OCI-LY3 (cell line): ENCODE data around the gene FKTN.

ENCODE experiments used
- H2AFZ ChIP-seq: fragments of 200-600, 300-600 bp; shearing (Covaris generic); 2 replicates; pipeline ENCODE4 v1.6.0; 2014; ENCODE audit warnings: antibody characterized with exemption, low read depth, low read length
- H3K27ac ChIP-seq: fragments of 200-600, 300-600 bp; sonication (generic); 2 replicates; pipeline ENCODE4 v1.5.1; 2014; ENCODE audit warnings: mild to moderate bottlenecking, low read length, moderate library complexity, mixed read lengths
- H3K27me3 ChIP-seq: fragments of 200-600, 300-600 bp; sonication (generic); 2 replicates; pipeline ENCODE4 v1.6.1; 2014; ENCODE audit warnings: low read depth, low read length, mixed read lengths
- H3K36me3 ChIP-seq: fragments of 200-600, 300-600 bp; sonication (generic); replicated peaks from 2 replicates; pipeline ENCODE3; 2014; ENCODE audit warnings: low read depth, low read length, mixed read lengths
- H3K4me1 ChIP-seq: fragments of 300-600, 200-600 bp; sonication (generic); 2 replicates; pipeline ENCODE4 v1.6.1; 2014; ENCODE audit warnings: low read length, mixed read lengths
- H3K4me2 ChIP-seq: fragments of 200-600, 300-600 bp; sonication (generic); 2 replicates; pipeline ENCODE4 v1.6.1; 2014; ENCODE audit warnings: low read length, mixed read lengths
- H3K4me3 ChIP-seq: fragments of 300-600, 200-600 bp; sonication (generic); 2 replicates; pipeline ENCODE4 v1.5.1; 2014; ENCODE audit warnings: antibody characterized with exemption, mild to moderate bottlenecking, low read length, moderate library complexity
- H3K79me2 ChIP-seq: fragments of 300-600, 200-600 bp; shearing (Covaris generic); 2 replicates; pipeline ENCODE4 v1.6.1; 2014; ENCODE audit warnings: mild to moderate bottlenecking, low read length, mixed read lengths
- H3K9ac ChIP-seq: fragments of 300-600, 200-600 bp; shearing (Covaris generic); 2 replicates; pipeline ENCODE4 v1.6.0; 2014; ENCODE audit warnings: mild to moderate bottlenecking, low read length, moderate library complexity
- H3K9me3 ChIP-seq: fragments of 200-600, 300-600 bp; shearing (Covaris generic); 2 replicates; pipeline ENCODE4 v1.6.1; 2014; ENCODE audit warnings: low read length, mixed read lengths; ENCODE audit not compliant: insufficient read depth
- H4K20me1 ChIP-seq: fragments of 200-600, 300-600 bp; sonication (generic); 2 replicates; pipeline ENCODE4 v1.6.1; 2016; ENCODE audit warnings: low read length, mixed read lengths; ENCODE audit not compliant: insufficient read depth
- EZH2phosphoT487 ChIP-seq: fragments of 200-600 bp; shearing (Covaris generic); IDR thresholded peaks from 2 replicates; pipeline ENCODE4 v1.6.1; 2018; ENCODE audit warnings: antibody characterized with exemption, mixed run types, low read depth
- TF ChIP-seq, protein P1 (sequence below): fragments of 200-600, 300-600 bp; sonication (generic); IDR thresholded peaks from 2 replicates; pipeline ENCODE4 v1.5.1; 2014; ENCODE audit warnings: antibody characterized with exemption, low read length, low read depth

Gene FKTN

DNA sequence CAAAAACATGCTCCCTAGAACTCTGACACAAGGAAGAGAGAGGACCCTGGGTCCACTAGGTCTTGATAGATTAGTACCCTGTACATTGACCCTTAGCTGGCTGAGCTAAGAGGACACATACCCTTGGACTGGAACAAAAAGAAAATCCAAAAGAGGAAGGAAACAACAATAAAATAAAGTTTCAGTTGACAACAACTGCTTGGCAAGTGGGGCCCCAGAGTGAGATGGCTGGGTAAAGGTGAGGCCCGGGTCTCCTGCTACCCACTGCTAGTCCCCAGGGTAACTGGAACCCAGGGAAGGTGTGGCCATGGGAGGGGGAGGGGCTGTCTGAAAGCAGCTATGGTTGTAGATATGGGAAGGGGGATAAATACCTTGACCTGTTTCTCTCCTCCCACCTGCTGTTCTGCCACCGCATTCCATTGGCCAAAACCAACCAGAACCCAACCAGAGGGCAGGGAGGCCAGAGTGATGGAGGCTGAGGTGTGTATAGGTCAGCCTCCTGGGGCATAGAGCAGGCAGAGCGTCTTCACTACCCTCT, 116.0 kb downstream of the FKTN start:
- Histone ChIP-seq H3K9me3 (peaks cover 3% of the 10 kb centered on the region; the same call in 1 of the 2 replicates), H3K9ac (no peak overlapping the region), H3K27ac (no peak overlapping the region), H3K4me3 (no peak overlapping the region), H3K4me2 (no peak overlapping the region), H3K36me3 (no peaks in the 10 kb centered on the region), H3K27me3 (no peaks in the 10 kb centered on the region), H3K4me1 (peaks cover 14% of the 10 kb centered on the region), H3K79me2 (no peaks in the 10 kb centered on the region), H2AFZ (no peak overlapping the region), H4K20me1 (no peaks in the 10 kb centered on the region)
- TF ChIP-seq EZH2phosphoT487: no peak
- TF ChIP-seq, protein P1, sequence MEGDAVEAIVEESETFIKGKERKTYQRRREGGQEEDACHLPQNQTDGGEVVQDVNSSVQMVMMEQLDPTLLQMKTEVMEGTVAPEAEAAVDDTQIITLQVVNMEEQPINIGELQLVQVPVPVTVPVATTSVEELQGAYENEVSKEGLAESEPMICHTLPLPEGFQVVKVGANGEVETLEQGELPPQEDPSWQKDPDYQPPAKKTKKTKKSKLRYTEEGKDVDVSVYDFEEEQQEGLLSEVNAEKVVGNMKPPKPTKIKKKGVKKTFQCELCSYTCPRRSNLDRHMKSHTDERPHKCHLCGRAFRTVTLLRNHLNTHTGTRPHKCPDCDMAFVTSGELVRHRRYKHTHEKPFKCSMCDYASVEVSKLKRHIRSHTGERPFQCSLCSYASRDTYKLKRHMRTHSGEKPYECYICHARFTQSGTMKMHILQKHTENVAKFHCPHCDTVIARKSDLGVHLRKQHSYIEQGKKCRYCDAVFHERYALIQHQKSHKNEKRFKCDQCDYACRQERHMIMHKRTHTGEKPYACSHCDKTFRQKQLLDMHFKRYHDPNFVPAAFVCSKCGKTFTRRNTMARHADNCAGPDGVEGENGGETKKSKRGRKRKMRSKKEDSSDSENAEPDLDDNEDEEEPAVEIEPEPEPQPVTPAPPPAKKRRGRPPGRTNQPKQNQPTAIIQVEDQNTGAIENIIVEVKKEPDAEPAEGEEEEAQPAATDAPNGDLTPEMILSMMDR: no peak

DNA sequence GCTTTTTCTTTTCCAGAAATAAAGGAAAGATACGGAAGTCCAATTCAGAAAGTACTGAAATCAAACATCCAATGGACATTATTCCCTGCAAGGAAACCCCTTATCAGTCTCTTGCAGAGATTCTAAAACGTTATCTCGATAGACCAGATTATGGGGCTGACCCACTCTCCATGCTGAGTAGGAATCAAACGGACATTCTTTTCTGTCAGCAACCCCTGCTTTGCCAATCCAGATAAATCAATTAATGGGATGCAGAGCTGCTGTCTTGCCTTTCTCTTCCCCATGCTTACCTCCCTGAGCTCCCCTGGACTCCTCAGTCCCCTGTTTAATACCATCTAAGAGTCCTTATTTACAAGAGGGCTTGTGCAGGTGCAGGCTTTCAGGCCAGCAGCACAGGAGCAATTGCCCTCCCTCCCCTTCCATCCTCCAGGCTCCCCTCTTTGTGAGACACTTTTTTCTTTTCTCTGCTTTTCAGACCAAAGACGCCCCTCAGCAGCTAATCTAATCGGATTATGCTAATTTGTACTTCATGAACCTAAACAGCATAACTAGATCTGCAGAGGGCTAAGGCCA, 118.5 kb downstream of the FKTN start:
- Histone ChIP-seq H3K79me2 (no peaks in the 10 kb centered on the region), H3K4me2 (no peak overlapping the region), H2AFZ (no peak overlapping the region), H3K4me3 (no peak overlapping the region), H3K27me3 (no peaks in the 10 kb centered on the region), H3K4me1 (peaks cover 14% of the 10 kb centered on the region), H3K9ac (no peak overlapping the region), H3K9me3 (peaks cover 3% of the 10 kb centered on the region; the same call in 1 of the 2 replicates), H3K27ac (no peak overlapping the region), H4K20me1 (no peaks in the 10 kb centered on the region), H3K36me3 (no peaks in the 10 kb centered on the region)
- no peak for TF ChIP-seq EZH2phosphoT487
- TF ChIP-seq, protein P1: no peak

- Histone ChIP-seq H3K4me3 (no peak overlapping the region), H3K9ac (no peak overlapping the region), H3K36me3 (no peaks in the 10 kb centered on the region), H2AFZ (no peak overlapping the region), H3K27me3 (no peaks in the 10 kb centered on the region), H3K4me2 (no peak overlapping the region), H3K4me1 (peaks cover 6% of the 10 kb centered on the region), H4K20me1 (no peaks in the 10 kb centered on the region), H3K79me2 (no peaks in the 10 kb centered on the region), H3K27ac (no peak overlapping the region), H3K9me3 (peaks cover 3% of the 10 kb centered on the region; the same call in 1 of the 2 replicates)
- TF ChIP-seq EZH2phosphoT487: no peak
- TF ChIP-seq, protein P1: no peak
Measured at GRCh38 chr9:105678163-105678562, 120.2 kb downstream of the FKTN start.

- TF ChIP-seq EZH2phosphoT487: no peak
- TF ChIP-seq, protein P1: no peak
- H3K36me3 ChIP-seq: no peaks in the 10 kb centered on the region
- 0 out of 2 replicates have a peak, but pooled peaks cover 1% of the 10 kb centered on the region for H3K4me1 ChIP-seq
- H3K9me3 ChIP-seq: no peaks in the 10 kb centered on the region
- H3K27ac ChIP-seq: no peak overlapping the region
- H3K27me3 ChIP-seq: no peaks in the 10 kb centered on the region
- no peaks in the 10 kb centered on the region for H4K20me1 ChIP-seq
- no peak overlapping the region for H3K4me3 ChIP-seq
- H3K9ac ChIP-seq: no peak overlapping the region
- no peak overlapping the region for H2AFZ ChIP-seq
- H3K4me2 ChIP-seq: no peak overlapping the region
- no peaks in the 10 kb centered on the region for H3K79me2 ChIP-seq
Measured at GRCh38 chr9:105678781-105679180, 120.8 kb downstream of the FKTN start.
